ENCODE data around the gene PBX4.
A peak's percentile ranks its signal among the peaks of the same experiment; 100 is the strongest.

The PBX4 gene

DNA sequence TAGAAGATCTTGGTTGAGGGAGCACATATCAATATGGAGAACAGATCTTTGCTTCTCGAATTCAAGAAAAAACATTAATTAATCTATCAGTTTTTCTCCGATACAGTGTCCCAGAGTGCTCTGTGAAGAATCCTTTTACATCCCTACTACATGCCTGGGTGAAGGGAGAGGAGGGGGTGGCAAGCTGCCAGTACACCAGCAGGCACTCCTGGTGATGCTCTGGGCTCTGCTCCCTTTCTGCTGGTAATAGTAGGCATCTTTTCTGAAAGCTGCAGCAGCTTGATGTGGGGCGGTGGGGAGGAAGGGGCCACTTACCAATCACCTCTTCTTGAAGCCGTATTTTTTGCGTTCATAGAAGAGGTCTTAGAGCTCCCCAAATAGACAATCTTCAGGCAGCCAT lies 30.7 kb downstream of the PBX4 start:
- DNase-seq = no peak

DNA sequence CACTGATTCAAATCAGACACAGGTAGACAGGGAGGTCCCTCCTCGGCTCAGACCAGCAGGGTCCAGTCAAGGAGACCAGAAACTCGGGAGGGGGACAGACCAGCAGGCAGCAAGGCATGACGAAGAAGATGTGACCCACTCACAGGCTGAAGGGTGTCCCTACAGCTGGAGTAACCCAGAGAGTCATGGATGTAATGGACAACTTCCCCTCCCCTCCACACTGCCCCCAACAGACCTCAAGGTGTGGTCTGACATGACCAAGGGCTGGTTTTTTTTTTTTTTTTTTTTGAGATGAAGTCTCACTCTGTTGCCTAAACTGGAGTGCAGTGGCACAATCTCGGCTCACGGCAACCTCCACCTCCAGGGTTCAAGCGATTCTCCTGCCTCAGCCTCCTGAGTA lies 34.1 kb downstream of the PBX4 start:
- no peak for DNase-seq

DNA sequence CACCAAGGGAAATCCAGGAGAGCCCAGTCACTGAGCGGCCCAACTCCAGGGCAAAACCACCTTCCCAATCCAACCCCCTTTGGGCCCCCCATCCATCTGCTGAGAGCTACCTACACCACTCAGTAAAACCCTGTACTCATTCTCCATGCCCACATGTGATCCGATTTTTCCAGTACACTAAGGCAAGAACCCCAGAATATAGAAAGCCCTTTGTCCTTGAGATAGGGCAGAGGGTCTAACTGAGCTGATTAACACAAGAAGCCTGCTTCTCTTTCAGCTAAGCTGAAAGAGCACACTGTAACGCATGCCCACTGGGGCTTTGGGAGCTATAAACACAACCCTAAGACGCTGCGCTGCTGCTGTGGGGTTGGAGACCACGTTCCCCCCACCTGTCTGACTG lies 36.0 kb downstream of the PBX4 start:
- no peak for DNase-seq

DNA sequence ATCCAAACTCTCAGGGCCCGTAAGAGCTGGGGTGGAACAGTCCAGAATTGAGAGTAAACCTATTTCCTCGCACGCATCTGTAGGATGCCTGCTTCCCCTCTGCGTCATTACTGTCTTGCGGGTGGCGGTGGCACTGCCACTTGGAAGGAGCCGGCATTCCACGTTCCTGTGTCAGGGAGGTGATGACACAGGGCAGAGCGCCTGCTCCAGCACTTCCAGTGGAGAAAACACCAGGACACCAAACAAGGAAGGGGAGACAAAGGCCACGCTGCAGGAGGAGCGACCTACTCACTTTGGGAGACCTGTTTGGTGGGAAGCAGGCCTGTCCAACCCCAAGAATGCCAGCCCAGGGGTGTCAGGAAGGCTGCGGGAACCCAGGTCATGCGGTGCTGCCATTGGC lies 37.1 kb downstream of the PBX4 start:
- no peak for DNase-seq

DNA sequence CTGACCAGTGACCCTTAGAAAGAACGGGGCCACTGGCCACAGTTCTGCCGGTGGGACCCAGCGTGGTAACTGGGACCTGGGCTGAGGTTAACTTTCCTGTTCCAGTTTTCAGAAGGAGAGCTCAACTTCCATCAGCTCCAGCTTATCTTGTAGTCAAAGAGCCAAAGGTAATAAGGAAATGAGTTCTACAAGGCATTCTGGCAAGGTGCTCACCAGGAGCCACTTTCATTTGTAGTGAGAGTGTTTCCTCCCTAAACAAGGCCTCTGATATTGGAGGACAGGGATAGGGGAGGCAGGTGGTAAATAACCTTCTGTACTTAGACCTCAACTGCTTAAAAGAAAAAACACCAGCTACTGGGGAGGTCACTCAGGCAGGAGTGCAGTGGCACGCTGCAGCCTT lies 38.1 kb downstream of the PBX4 start:
- no peak for DNase-seq

DNA sequence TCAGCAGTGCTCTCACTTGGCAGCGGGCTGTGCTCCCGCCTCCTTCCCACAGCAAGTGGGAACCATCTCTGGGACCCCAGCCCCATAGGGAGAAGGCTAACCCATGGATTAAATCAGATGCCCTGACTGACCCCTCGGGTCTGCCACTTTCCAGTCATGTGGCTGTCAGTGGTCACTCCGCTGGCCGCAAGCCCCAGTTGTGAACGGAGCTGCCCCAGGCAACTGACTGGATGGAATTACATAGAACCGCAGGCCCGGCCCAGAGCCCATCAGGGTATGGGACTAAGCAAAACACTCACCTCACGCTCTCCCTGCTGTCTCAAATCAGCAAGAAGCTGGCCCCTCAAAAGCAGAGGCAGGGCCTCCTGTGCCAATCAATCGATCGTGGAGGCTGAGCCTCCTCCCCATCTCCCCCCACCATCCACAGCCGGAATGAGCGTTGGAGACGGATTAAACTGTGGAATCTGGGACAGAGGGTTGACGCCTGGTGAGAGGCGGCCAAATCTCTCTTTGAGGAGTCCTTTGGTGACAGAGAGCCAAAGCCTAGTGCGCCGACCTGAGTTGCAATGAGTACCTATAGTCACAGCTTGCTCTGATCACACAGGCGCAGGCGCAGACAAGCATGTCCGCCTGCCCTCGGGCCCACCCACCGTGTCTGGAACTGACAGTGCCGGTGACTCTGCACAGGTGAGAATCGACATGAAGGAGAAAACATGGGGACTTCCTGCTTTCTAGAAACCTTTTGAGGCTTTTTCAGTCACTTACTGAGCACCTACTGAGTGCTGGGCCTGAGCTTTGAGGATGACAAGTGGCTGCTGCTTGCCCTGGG lies 38.7 kb downstream of the PBX4 start:
- no peak for DNase-seq

DNA sequence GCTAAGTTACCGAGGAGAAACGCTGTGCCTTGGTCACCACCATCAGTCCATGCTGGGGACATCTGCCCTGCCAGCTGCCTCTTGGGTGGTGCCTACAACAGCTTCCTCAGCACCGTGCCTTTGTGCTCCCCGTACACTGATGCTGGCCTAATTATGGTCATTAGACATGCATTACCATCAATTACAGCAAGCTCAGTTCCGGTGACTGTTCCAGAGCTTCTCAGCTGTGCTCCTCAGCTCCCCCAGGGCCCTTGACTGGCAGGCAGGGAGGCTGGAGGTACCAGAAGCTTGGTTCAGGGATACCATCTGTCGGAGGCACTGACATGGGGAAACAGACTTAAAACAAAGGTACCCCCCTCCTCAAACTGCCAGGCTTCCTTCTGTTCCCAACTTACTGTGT lies 40.2 kb downstream of the PBX4 start:
- DNase-seq = no peak

DNA sequence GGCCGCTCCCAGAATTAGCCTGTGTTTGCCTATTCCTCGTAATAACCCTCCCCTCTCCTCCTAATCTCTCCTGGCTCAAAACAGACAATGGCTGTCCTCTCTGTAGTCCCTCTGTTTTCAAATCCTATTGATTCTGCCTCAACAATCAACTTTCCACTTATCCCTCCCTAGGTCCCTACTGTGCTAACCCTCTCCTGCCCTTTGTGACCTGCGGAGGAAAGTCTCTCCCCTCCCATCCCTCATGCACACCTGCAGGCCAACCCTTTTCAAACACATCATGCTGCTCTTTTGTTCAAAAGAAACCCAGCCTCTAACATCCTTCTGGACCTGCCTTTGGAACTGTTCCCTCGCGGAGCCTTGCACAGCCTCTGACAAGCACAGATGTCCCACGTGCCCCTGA lies 43.1 kb downstream of the PBX4 start:
- no peak for DNase-seq

- DNase-seq = no peak
Observed at GRCh38 chr19:19571071-19571786, 47.3 kb downstream of the PBX4 start.

DNA sequence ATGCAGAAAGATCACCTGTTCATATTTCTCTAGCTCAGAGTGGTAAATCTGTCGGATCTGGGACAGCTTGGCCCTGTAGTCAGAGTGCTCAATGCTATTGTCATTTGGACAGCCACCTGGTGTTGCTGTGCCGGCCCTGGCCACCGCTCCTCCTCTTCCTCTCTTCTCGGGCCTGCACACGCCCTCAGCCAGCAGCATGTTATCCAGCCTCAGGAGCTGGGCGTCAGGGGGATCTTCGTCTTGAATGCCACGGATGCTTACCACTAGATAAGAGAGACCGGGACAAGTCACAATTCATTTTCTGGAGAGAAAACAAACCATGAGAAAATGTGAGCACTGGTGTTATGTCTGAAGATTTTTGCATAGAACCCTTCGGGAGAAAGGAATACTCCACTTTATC lies 47.9 kb downstream of the PBX4 start:
- no peak for DNase-seq

DNA sequence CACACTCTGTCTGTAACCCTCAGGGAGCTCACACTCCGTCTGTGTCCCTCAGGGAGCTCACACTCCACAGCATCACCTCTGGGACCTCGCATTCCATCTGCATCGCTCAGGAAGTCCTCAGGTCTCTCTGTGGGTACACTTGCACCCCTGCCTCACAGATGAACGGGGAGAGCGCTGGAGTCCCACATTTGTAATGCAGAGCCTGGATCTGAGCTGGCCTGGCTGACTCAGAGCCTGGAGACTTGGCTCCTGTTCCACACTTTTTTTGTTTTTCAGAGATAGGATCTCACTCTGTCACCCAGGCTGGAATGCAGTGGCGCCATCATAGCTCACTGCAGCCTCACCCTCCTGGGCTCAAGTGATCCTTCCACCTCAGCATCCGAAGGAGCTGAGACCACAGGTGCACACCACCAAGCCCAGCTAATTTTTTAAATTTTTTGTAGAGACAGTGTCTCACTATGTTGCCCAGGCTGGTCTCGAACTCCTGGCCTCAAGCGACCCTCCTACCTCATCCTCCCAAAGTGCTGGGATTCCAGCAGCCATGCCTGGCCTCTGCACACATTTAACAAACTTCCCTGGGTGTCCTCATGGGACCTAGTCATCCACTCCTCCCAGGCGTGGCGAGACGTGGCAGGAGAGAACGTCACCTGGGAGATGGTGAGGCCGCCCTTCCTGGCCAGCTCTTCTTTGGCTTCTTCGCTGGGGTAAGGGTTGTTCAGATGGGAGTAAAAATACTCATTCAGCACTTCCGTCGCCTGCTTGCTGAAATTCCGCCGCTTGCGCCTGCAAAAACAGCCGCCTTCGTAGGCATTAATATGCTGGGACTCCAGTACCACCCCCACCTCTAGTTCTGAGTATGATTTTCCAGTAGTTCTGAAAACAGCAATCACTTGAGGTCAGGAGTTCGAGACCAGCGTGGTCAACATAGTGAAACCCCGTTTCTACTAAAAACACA lies 49.4 kb downstream of the PBX4 start:
- DNase-seq = peak; percentile 79

DNA sequence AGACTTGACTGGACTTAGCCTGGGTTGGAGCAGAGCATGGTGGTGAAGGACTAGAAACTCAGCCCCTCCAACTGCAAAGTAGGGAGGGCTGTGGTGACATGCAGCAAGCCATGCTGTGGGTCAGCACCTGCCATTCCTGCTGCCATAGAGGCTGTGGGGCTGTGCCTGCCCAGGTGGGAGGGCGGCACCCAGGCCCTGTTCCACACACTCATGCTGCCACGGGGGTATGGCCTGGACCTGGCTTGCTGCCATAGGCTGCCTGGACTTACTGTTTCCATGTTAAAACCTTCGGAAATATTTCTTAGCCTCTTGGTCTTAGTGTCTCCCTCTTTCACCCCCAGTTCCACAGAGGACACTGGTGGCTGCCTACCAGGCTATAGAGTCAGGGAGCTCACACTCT lies 51.1 kb downstream of the PBX4 start:
- DNase-seq = no peak

DNA sequence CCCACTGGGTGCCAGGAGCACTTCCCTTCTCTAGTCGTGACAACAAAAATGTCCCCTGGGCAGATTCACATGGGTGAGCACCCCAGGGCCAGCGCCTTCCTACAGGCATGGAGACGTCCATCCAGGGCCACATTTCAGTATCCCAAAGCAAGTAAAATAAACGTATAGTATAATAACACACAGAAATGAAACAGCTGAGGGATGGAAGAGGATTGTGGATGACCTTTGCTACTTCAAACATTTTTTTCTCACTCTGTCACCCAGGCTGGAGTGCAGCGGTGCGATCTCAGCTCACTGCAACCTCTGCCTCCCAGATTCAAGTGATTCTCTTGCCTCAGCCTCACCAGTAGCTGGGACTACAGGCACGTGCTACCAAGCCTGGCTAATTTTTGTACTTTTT lies 52.2 kb downstream of the PBX4 start:
- peak; percentile 73 for DNase-seq

GRCh38 chr19:19563348-19563848 lies 55.1 kb downstream of the PBX4 start:
- no peak for DNase-seq

DNA sequence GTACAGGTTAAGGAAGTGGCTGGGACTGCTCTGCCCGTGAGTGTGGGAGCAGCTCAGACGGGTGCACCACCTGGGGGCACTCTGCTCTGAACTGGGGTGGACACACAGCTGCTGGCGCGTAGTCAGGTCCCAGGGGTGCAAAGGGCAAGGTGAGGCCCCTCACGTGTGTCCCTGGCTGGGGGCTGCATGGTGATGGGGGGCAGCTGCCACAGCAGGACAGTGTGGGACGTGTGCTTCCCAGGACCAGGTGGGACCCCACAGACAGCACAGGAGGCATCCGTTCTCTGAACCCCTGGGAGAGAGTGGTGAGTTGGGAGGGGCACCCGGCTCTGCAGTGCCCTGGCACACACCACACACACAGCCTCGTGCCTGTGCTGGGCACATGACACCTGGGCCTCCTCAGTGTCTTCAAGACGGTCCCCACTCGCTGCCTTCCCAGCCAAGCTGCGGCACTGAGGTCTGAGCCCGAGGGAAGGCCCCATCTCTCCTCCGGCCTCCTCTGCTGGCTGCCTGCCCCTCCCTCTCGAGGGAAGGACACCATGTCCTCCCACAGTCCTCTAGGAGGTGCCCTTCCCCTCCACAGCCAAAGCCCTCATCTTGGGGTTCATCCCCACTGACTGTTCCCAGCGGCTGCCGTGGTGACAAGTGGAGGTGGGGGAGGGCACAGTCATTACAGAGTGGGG lies 55.7 kb downstream of the PBX4 start:
- DNase-seq = no peak

- DNase-seq = no peak
Observed at GRCh38 chr19:19561946-19562664, 56.4 kb downstream of the PBX4 start.

DNA sequence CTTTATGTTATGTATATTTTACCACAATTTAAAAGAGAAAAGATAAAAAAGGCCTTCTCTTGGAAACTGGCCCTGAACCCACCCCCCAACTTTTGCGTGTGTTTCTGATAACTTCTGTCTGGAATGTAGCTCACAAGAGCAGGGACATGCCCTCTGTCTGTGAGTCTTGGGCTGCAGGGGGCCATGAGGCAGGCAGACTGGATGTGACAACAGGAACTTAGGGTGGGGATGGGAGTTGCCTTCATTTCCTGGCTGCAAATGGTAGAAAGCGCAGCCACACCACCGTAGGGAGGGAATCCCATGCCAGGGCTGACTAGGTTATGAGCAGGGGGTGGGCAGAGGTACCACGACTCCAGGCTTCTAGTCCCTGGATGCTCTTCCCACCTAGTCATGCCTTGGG lies 58.6 kb downstream of the PBX4 start:
- DNase-seq = no peak

GRCh38 chr19:19558636-19559035 lies 59.9 kb downstream of the PBX4 start:
- no peak for DNase-seq

DNA sequence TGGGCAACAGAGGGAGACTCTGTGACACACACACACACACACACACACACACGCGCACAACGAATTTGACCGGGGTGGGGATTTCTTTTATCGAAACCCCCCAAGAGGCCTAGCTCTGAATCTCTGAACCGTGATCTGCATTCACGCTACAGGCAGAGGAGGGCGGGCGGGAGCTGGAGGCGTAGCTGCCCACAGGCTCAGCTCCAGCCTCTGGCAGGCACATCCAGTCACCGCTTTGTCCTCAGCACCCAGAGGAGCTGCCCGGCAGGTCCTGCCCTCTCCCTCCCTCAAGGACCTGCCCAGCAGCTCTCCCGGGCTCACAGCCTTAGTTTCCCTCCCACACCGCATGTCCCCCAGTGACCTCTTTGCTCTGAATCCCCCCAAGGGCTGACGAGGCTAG lies 60.4 kb downstream of the PBX4 start:
- no peak for DNase-seq

- DNase-seq = peak; percentile 54
Observed at GRCh38 chr19:19554074-19555023, 64.1 kb downstream of the PBX4 start.

DNA sequence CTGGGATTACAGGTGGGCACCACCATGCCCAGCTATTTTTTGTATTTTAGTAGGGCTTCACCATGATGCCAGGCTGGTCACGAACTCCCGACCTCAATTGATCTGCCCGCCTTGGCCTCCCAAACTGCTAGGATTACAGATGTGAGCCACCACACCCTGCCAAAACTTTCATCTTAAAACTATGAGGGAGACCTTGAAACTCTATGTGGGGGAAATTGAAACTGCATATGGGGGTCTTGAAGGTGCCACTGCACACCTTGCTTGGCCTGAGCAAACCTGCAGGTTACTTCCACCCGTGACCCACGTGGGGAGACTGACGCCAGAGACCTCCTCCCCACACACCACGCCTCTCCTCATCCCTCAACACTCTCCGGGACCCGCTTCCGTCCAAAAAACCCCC lies 64.8 kb downstream of the PBX4 start:
- no peak for DNase-seq

Measured in EL (cell line).